ENCODE results near the gene STPG3. TPM values are rescaled to one million over a fixed set of nuclear protein-coding genes. Genes with fewer than 3 reads are reported as not detected.

The STPG3 gene
- polyA plus RNA-seq, 1 donor (not counting 4 experiments of a cell fraction or from before 2014, with no cell fraction given): not detected

- DNase-seq (ENCODE audit: low read depth, low spot score) (no peak), FAIRE-seq (no peak)
- Histone ChIP-seq H2AFZ (ENCODE audit: control insufficient read depth, low read length) (no peak overlapping the region), H4K20me1 (ENCODE audit: control insufficient read depth, extremely low read depth, insufficient read depth, low read length) (peaks cover 6% of the 10 kb centered on the region), H3K4me3 (ENCODE audit: control insufficient read depth in 2 of 3, extremely low read depth in 1 of 3, insufficient read depth in 2 of 3, low read depth in 1 of 3, low read length in 3 of 3) (no peak overlapping the region), H3K79me2 (ENCODE audit: control insufficient read depth, insufficient read depth, low read length) (peaks cover 25% of the 10 kb centered on the region), H3K27ac (ENCODE audit: control insufficient read depth, insufficient read depth, low read length) (no peak overlapping the region), H3K9me3 (ENCODE audit: control insufficient read depth, low read depth, low read length) (no peaks in the 10 kb centered on the region), H3K4me1 (ENCODE audit: control insufficient read depth, extremely low read depth, insufficient read depth, low read length) (peaks cover 27% of the 10 kb centered on the region), H3K4me2 (ENCODE audit: control insufficient read depth, extremely low read depth, insufficient read depth, low read depth, low read length) (peak overlapping the region; percentile 77), H3K9ac (ENCODE audit: control insufficient read depth, extremely low read depth, insufficient read depth, low read length) (no peak overlapping the region), H3K36me3 (ENCODE audit: control insufficient read depth in 2 of 2, extremely low read depth in 1 of 2, insufficient read depth in 2 of 2, low read length in 2 of 2) (peaks cover 13 to 14% of the 10 kb centered on the region in 2 experiments), H3K9me1 (ENCODE audit: control insufficient read depth, extremely low read depth, insufficient read depth, low read length) (no peaks in the 10 kb centered on the region), H3K27me3 (ENCODE audit: control insufficient read depth, extremely low read depth, insufficient read depth, low read length) (peaks cover 3% of the 10 kb centered on the region)
- TF ChIP-seq CTCF (optimal IDR thresholded peaks at IDR 0.05 in 1 of 3, IDR thresholded peaks at IDR 0.05 in 1 of 3, conservative IDR thresholded peaks at IDR 0.05 in 1 of 3; ENCODE audit: extremely low read depth in 1 of 3, insufficient read depth in 2 of 3, low read length in 3 of 3) (no peak), EZH2 (IDR thresholded peaks at IDR 0.05; ENCODE audit: low read length) (no peak)
- dilution Hi-C loops (cut with MboI; ENCODE audit: extremely low pct_ligation_motif_present, low sequenced_read_pairs): no loop called here
Observed at GRCh38 chr9:137276473-137277328, 25.6 kb downstream of the STPG3 start.

GRCh38 chr9:137277329-137278041 lies 26.4 kb downstream of the STPG3 start, which contains the start of gene TOR4A:
Gene TOR4A, plus strand, starts transcription at chr9:137277726. Its CDS starts 964 bp downstream, at chr9:137278690.
- H3K4me3 ChIP-seq (ENCODE audit: control insufficient read depth in 2 of 3, extremely low read depth in 1 of 3, insufficient read depth in 2 of 3, low read depth in 1 of 3, low read length in 3 of 3): peak within 1 kb of the TSS; percentile 71 to 77 (median 74)
- H3K9me3 ChIP-seq (ENCODE audit: control insufficient read depth, low read depth, low read length): no peaks in the 10 kb centered on the region
- FAIRE-seq: no peak
- H3K27me3 ChIP-seq (ENCODE audit: control insufficient read depth, extremely low read depth, insufficient read depth, low read length): peaks cover 3% of the 10 kb centered on the region
- H3K36me3 ChIP-seq (ENCODE audit: control insufficient read depth in 2 of 2, extremely low read depth in 1 of 2, insufficient read depth in 2 of 2, low read length in 2 of 2): peaks cover 9 to 10% of the 10 kb centered on the region in 2 experiments
- peak within 1 kb of the TSS; percentile 43 for H3K27ac ChIP-seq (ENCODE audit: control insufficient read depth, insufficient read depth, low read length)
- H3K4me2 ChIP-seq (ENCODE audit: control insufficient read depth, extremely low read depth, insufficient read depth, low read depth, low read length): peak within 1 kb of the TSS; percentile 77
- no peak within 1 kb of the TSS for H2AFZ ChIP-seq (ENCODE audit: control insufficient read depth, low read length)
- peaks cover 25% of the 10 kb centered on the region for H3K79me2 ChIP-seq (ENCODE audit: control insufficient read depth, insufficient read depth, low read length)
- DNase-seq (ENCODE audit: low read depth, low spot score): no peak
- peak within 1 kb of the TSS; percentile 81 for H3K9ac ChIP-seq (ENCODE audit: control insufficient read depth, extremely low read depth, insufficient read depth, low read length)
- H3K4me1 ChIP-seq (ENCODE audit: control insufficient read depth, extremely low read depth, insufficient read depth, low read length): peaks cover 23% of the 10 kb centered on the region
- no peaks in the 10 kb centered on the region for H3K9me1 ChIP-seq (ENCODE audit: control insufficient read depth, extremely low read depth, insufficient read depth, low read length)
- dilution Hi-C loops (cut with MboI; ENCODE audit: extremely low pct_ligation_motif_present, low sequenced_read_pairs): no loop called here
- peak in 1 of 3 experiments; percentile 19 for TF ChIP-seq CTCF (optimal IDR thresholded peaks at IDR 0.05 in 1 of 3, IDR thresholded peaks at IDR 0.05 in 1 of 3, conservative IDR thresholded peaks at IDR 0.05 in 1 of 3; ENCODE audit: extremely low read depth in 1 of 3, insufficient read depth in 2 of 3, low read length in 3 of 3)
- TF ChIP-seq EZH2 (IDR thresholded peaks at IDR 0.05; ENCODE audit: low read length): no peak
- H4K20me1 ChIP-seq (ENCODE audit: control insufficient read depth, extremely low read depth, insufficient read depth, low read length): peaks cover 3% of the 10 kb centered on the region
